Fibroblast of lung (primary cell): Measurements from ENCODE around the gene CASP1. TPM values are rescaled to one million over a fixed set of nuclear protein-coding genes. Genes with fewer than 3 reads are reported as not detected.

Experiments used
- DNase-seq, 2 donors: peaks; one replicate each; pipeline versions ENCODE4 v3.0.0 to v3.0.0-alpha.2; 2010; ENCODE audit warnings: low read depth in 2 of 2
- H2AFZ ChIP-seq: 2 replicates; pipeline ENCODE4 v1.5.1; 2012; ENCODE audit warnings: low read length, control low read depth, inconsistent platforms
- H3K27ac ChIP-seq: 2 replicates; pipeline ENCODE4 v1.5.1; 2011; ENCODE audit warnings: low read length, control low read depth; ENCODE audit not compliant: insufficient read depth
- H3K27me3 ChIP-seq: 2 replicates; pipeline ENCODE4 v1.5.1; 2011; ENCODE audit warnings: mild to moderate bottlenecking, low read length; ENCODE audit not compliant: control insufficient read depth, insufficient read depth
- H3K36me3 ChIP-seq: 2 replicates; pipeline ENCODE4 v1.5.1; 2011; ENCODE audit warnings: low read length; ENCODE audit not compliant: control insufficient read depth, insufficient read depth
- H3K4me1 ChIP-seq: 2 replicates; pipeline ENCODE4 v1.5.1; 2011; ENCODE audit warnings: low read length; ENCODE audit not compliant: control insufficient read depth, insufficient read depth; ENCODE audit errors: extremely low read depth
- H3K4me2 ChIP-seq: 2 replicates; pipeline ENCODE4 v1.5.1; 2011; ENCODE audit warnings: low read length, control low read depth; ENCODE audit not compliant: insufficient read depth; ENCODE audit errors: extremely low read depth
- H3K4me3 ChIP-seq, 4 experiments: fragments of 200-600 bp in 1 of 4; sonication (generic) in 1 of 4; replicated peaks in 1 of 4; 2 replicates each; pipeline ENCODE4 v1.5.1; 2011 to 2016; ENCODE audit warnings: low read length in 4 of 4, low read depth in 3 of 4, mild to moderate bottlenecking in 3 of 4, control low read depth in 2 of 4, inconsistent platforms in 1 of 4, mixed read lengths in 1 of 4; ENCODE audit not compliant: insufficient read depth in 1 of 4; ENCODE audit errors: control extremely low read depth in 1 of 4
- H3K79me2 ChIP-seq: 2 replicates; pipeline ENCODE4 v1.5.1; 2012; ENCODE audit warnings: mild to moderate bottlenecking, low read length, inconsistent platforms; ENCODE audit not compliant: control insufficient read depth, insufficient read depth
- H3K9ac ChIP-seq: 2 replicates; pipeline ENCODE4 v1.5.1; 2011; ENCODE audit warnings: mild to moderate bottlenecking, low read length, control low read depth; ENCODE audit not compliant: insufficient read depth
- H3K9me3 ChIP-seq: 2 replicates; pipeline ENCODE4 v1.5.1; 2012; ENCODE audit warnings: low read depth, low read length; ENCODE audit not compliant: control insufficient read depth, insufficient read depth
- H4K20me1 ChIP-seq: 2 replicates; pipeline ENCODE4 v1.5.1; 2011; ENCODE audit warnings: low read length; ENCODE audit not compliant: control insufficient read depth, insufficient read depth; ENCODE audit errors: extremely low read depth
- EZH2 ChIP-seq: IDR thresholded peaks from 2 replicates; pipeline ENCODE4 v1.5.1; 2012; ENCODE audit warnings: low read length, control low read depth, mild to moderate bottlenecking; ENCODE audit errors: missing control alignments
- polyA plus RNA-seq, 2 donors: library from polyadenylated mRNA; depleted of rRNA in 1 of 2; stranded (reverse) in 1 of 2; unstranded in 1 of 2; fragments of >200 nt; gene quantifications; 2 replicates each; pipeline ENCODE4 v1.2.1, GENCODE V29; 2011 to 2012; ENCODE audit warnings: missing spikeins in 1 of 2
- total RNA-seq: library from RNA; depleted of rRNA; stranded (reverse); fragments of >200 nt; gene quantifications from 2 replicates; pipeline ENCODE4 v1.2.1, GENCODE V29; 2014
- TF ChIP-seq, protein P1 (sequence below), 2 donors: IDR thresholded peaks in 1 of 2; conservative IDR thresholded peaks in 1 of 2; 1 replicate in 1 of 2; 2 replicates in 1 of 2; pipeline ENCODE4 v1.5.1; 2011 to 2012; ENCODE audit warnings: low read length in 2 of 2, control low read depth in 1 of 2, inconsistent platforms in 1 of 2, low read depth in 1 of 2, mild to moderate bottlenecking in 1 of 2

CASP1 gene
- total and polyA plus RNA-seq, 2 donors (not counting 1 experiment from before 2014, with no cell fraction given), result 49.9 to 115 TPM

DNA sequence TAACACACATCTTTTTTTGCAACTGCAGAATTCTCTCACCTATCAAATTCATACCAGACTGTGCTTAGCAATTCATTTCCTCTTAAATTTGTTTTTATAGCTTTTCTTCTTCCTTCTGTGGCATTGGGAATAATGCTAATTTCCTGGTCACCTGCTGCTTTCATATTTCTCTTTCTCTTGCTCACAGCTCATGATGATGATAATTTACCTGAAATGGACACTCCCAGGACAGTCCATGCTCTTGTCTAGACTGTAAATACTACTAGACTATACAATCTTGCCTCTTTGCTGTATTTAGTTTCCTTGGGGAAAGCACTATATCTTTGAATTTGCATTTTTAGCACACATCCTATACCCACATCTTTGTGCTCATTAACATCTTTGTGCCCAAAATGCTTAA, 27.5 kb downstream of the CASP1 start:
- no peak overlapping the region for H3K9ac ChIP-seq
- no peaks in the 10 kb centered on the region for H3K9me3 ChIP-seq
- no peak for TF ChIP-seq EZH2
- TF ChIP-seq, protein P1, sequence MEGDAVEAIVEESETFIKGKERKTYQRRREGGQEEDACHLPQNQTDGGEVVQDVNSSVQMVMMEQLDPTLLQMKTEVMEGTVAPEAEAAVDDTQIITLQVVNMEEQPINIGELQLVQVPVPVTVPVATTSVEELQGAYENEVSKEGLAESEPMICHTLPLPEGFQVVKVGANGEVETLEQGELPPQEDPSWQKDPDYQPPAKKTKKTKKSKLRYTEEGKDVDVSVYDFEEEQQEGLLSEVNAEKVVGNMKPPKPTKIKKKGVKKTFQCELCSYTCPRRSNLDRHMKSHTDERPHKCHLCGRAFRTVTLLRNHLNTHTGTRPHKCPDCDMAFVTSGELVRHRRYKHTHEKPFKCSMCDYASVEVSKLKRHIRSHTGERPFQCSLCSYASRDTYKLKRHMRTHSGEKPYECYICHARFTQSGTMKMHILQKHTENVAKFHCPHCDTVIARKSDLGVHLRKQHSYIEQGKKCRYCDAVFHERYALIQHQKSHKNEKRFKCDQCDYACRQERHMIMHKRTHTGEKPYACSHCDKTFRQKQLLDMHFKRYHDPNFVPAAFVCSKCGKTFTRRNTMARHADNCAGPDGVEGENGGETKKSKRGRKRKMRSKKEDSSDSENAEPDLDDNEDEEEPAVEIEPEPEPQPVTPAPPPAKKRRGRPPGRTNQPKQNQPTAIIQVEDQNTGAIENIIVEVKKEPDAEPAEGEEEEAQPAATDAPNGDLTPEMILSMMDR (conservative IDR thresholded peaks at IDR 0.05 in 1 of 2, IDR thresholded peaks at IDR 0.05 in 1 of 2; ENCODE audit: low read depth in 1 of 2, low read length in 2 of 2), result no peak
- no peaks in the 10 kb centered on the region for H3K27me3 ChIP-seq
- H3K4me3 ChIP-seq, result no peak overlapping the region
- no peaks in the 10 kb centered on the region for H4K20me1 ChIP-seq
- H3K36me3 ChIP-seq, result no peaks in the 10 kb centered on the region
- H3K79me2 ChIP-seq, result no peaks in the 10 kb centered on the region
- no peaks in the 10 kb centered on the region for H3K4me1 ChIP-seq
- no peak overlapping the region for H3K27ac ChIP-seq
- no peak overlapping the region for H2AFZ ChIP-seq
- H3K4me2 ChIP-seq, result no peak overlapping the region
- no peak for DNase-seq

DNA sequence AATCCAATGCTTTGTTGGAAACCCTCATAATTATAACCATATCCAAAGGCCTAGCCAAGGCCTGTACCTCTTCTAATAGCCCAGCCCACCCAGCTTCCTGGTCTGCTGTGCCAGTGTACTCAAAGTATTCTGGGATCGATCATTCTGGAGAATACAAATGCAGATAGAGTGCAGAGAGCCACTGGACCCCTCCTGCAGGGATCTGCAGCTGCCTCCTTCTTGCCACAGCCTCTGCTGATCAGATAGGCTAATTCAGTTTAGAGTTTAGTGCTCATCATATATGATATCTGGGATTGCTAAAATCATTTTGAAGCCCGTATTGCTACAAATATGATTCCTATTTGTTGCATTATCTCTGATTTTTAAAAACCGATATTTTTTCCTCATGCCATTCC, 29.5 kb downstream of the CASP1 start:
- Histone ChIP-seq H3K36me3 (no peaks in the 10 kb centered on the region), H3K4me2 (no peak overlapping the region), H3K4me1 (no peaks in the 10 kb centered on the region), H3K27me3 (no peaks in the 10 kb centered on the region), H3K9ac (no peak overlapping the region), H3K27ac (no peak overlapping the region), H3K79me2 (no peaks in the 10 kb centered on the region), H3K9me3 (no peaks in the 10 kb centered on the region), H4K20me1 (no peaks in the 10 kb centered on the region), H3K4me3 (no peak overlapping the region), H2AFZ (no peak overlapping the region)
- TF ChIP-seq, protein P1 (conservative IDR thresholded peaks at IDR 0.05 in 1 of 2, IDR thresholded peaks at IDR 0.05 in 1 of 2; ENCODE audit: low read depth in 1 of 2, low read length in 2 of 2), result no peak
- TF ChIP-seq EZH2, result no peak
- peak in 1 of 2 donors; percentile 0 for DNase-seq

DNA sequence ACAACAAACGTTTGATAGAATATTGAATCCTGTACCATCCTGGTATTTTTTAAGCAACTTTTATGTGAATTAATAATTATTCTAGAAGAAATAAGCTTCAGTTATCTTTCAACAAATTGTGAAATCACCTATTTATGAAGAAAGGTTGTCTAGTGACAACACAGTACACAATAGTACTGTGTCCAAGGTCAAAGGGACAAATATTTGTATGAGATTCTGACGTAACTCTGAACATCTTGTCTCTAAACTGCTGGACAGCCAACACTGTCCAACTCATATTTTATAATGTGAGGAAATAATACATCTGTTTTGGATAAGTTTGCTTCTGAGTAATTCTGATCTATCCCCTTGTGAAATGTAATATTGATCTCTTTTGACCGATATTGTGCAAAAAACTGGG, 30.9 kb downstream of the CASP1 start:
- H3K9ac ChIP-seq, result no peak overlapping the region
- H3K27me3 ChIP-seq, result no peaks in the 10 kb centered on the region
- no peak overlapping the region for H3K4me3 ChIP-seq
- no peaks in the 10 kb centered on the region for H3K36me3 ChIP-seq
- no peaks in the 10 kb centered on the region for H3K9me3 ChIP-seq
- TF ChIP-seq EZH2, result no peak
- TF ChIP-seq, protein P1 (conservative IDR thresholded peaks at IDR 0.05 in 1 of 2, IDR thresholded peaks at IDR 0.05 in 1 of 2; ENCODE audit: low read depth in 1 of 2, low read length in 2 of 2), result no peak
- no peak overlapping the region for H3K4me2 ChIP-seq
- H3K4me1 ChIP-seq, result no peaks in the 10 kb centered on the region
- no peak overlapping the region for H3K27ac ChIP-seq
- no peaks in the 10 kb centered on the region for H4K20me1 ChIP-seq
- no peaks in the 10 kb centered on the region for H3K79me2 ChIP-seq
- peak in 1 of 2 donors; percentile 35 for DNase-seq
- no peak overlapping the region for H2AFZ ChIP-seq
